Neural progenitor cell (in vitro differentiated cells): ENCODE results near the gene SMAD2. TPM values are rescaled to one million over a fixed set of nuclear protein-coding genes. Genes with fewer than 3 reads are reported as not detected.

Source experiments
- DNase-seq: peaks from one replicate; pipeline ENCODE4 v3.0.0-alpha.2; 2016; ENCODE audit warnings: low spot score
- H2AFZ ChIP-seq: fragments of 200-600 bp; sonication (generic); replicated peaks from 2 replicates; pipeline ENCODE4 v1.6.1; 2016; ENCODE audit warnings: antibody characterized with exemption
- H3F3A ChIP-seq: fragments of 200-600 bp; sonication (generic); 2 replicates; pipeline ENCODE4 v1.6.1; 2016; ENCODE audit warnings: antibody characterized with exemption, low read depth
- H3K27ac ChIP-seq: fragments of 200-600 bp; sonication (generic); 2 replicates; pipeline ENCODE4 v1.5.1; 2016; ENCODE audit warnings: mild to moderate bottlenecking
- H3K27me3 ChIP-seq: fragments of 200-600 bp; sonication (generic); 2 replicates; pipeline ENCODE4 v1.6.1; 2016; ENCODE audit warnings: mild to moderate bottlenecking, moderate library complexity
- H3K36me3 ChIP-seq: fragments of 200-600 bp; sonication (generic); 2 replicates; pipeline ENCODE4 v1.5.1; 2016
- H3K4me1 ChIP-seq: fragments of 200-600 bp; sonication (generic); 2 replicates; pipeline ENCODE4 v1.6.1; 2016; ENCODE audit warnings: mixed run types
- H3K4me2 ChIP-seq: fragments of 200-600 bp; sonication (generic); 2 replicates; pipeline ENCODE4 v1.6.1; 2016
- H3K4me3 ChIP-seq: fragments of 200-600 bp; sonication (generic); 2 replicates; pipeline ENCODE4 v1.5.1; 2016
- H3K79me2 ChIP-seq: fragments of 200-600 bp; sonication (generic); 2 replicates; pipeline ENCODE4 v1.6.1; 2016; ENCODE audit warnings: low read depth
- H3K9ac ChIP-seq: fragments of 200-600 bp; sonication (generic); 2 replicates; pipeline ENCODE4 v1.6.1; 2016
- H3K9me3 ChIP-seq: fragments of 200-600 bp; sonication (generic); 2 replicates; pipeline ENCODE4 v1.5.1; 2016; ENCODE audit warnings: low read depth
- H4K20me1 ChIP-seq: fragments of 200-600 bp; sonication (generic); 2 replicates; pipeline ENCODE4 v1.6.1; 2016; ENCODE audit warnings: low read depth
- H3K27ac Mint-ChIP-seq: 3 replicates; pipeline ENCODE4 v1.8.0; 2021; ENCODE audit warnings: mixed read lengths
- H3K27me3 Mint-ChIP-seq: 2 replicates; pipeline ENCODE4 v1.8.0; 2022; ENCODE audit warnings: low read depth, mild to moderate bottlenecking, inconsistent platforms, moderate library complexity, mixed read lengths; ENCODE audit not compliant: insufficient read depth
- H3K36me3 Mint-ChIP-seq: 3 replicates; pipeline ENCODE4 v1.8.0; 2021; ENCODE audit warnings: mixed read lengths
- H3K4me1 Mint-ChIP-seq: 3 replicates; pipeline ENCODE4 v1.8.0; 2021; ENCODE audit warnings: mixed read lengths
- H3K4me3 Mint-ChIP-seq: 3 replicates; pipeline ENCODE4 v1.8.0; 2021; ENCODE audit warnings: mild to moderate bottlenecking, moderate library complexity, mixed read lengths
- H3K9me3 Mint-ChIP-seq: 3 replicates; pipeline ENCODE4 v1.8.0; 2020; ENCODE audit warnings: mixed read lengths
- CTCF ChIP-seq: fragments of 200-600 bp; sonication (generic); IDR thresholded peaks from 2 replicates; pipeline ENCODE4 v1.5.1; 2017; ENCODE audit warnings: antibody characterized with exemption, mild to moderate bottlenecking
- EZH2 ChIP-seq: fragments of 200-600 bp; sonication (generic); IDR thresholded peaks from 2 replicates; pipeline ENCODE4 v1.6.1; 2017; ENCODE audit warnings: antibody characterized with exemption, mild to moderate bottlenecking, moderate library complexity
- EZH2phosphoT487 ChIP-seq: fragments of 200-600 bp; sonication (generic); IDR thresholded peaks from 2 replicates; pipeline ENCODE4 v1.6.1; 2017; ENCODE audit warnings: antibody characterized with exemption
- total RNA-seq: library from RNA; depleted of rRNA; stranded (reverse); fragments of >200 nt; gene quantifications from 2 replicates; pipeline ENCODE4 v1.2.3, GENCODE V29; 2015; ENCODE audit warnings: low replicate concordance

Gene SMAD2
- total RNA-seq, 1 donor from 2014 or later, result 233 TPM

DNA sequence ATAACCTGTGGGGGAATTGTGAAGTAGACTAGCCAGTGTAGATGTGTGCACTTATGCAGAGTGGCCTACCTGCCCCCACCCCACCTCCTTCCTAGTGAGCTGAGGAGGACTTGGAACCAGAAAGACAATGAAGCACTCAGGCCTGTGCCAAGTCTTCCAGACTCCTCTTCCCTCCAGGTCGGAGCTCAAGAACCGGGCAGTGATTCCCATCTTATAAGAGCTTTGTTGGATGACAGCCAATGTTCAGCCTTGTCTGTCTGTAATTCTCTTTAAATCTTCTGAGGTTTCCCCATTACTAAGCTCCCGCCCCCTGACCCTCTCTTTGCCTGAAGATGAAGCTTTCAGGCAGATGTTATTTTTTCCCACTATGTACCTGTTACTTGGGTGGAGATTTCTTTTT, 121.0 kb downstream of the SMAD2 start:
- no peak for DNase-seq
- Histone ChIP-seq H3F3A (no peaks in the 10 kb centered on the region), H3K27ac (no peak overlapping the region), H3K4me2 (no peak overlapping the region), H3K36me3 (no peaks in the 10 kb centered on the region), H3K9me3 (no peaks in the 10 kb centered on the region), H3K9ac (no peak overlapping the region), H4K20me1 (no peaks in the 10 kb centered on the region), H3K79me2 (no peaks in the 10 kb centered on the region), H3K4me3 (no peak overlapping the region), H2AFZ (no peak overlapping the region), H3K4me1 (no peaks in the 10 kb centered on the region), H3K27me3 (no peaks in the 10 kb centered on the region)
- Mint-ChIP-seq H3K9me3 (peaks cover 2% of the 10 kb centered on the region), H3K4me3 (no peak overlapping the region), H3K4me1 (no peaks in the 10 kb centered on the region), H3K27ac (no peak overlapping the region), H3K36me3 (no peaks in the 10 kb centered on the region), H3K27me3 (peaks cover 2% of the 10 kb centered on the region)
- no peak for TF ChIP-seq EZH2
- TF ChIP-seq EZH2phosphoT487, result no peak
- no peak for TF ChIP-seq CTCF

DNA sequence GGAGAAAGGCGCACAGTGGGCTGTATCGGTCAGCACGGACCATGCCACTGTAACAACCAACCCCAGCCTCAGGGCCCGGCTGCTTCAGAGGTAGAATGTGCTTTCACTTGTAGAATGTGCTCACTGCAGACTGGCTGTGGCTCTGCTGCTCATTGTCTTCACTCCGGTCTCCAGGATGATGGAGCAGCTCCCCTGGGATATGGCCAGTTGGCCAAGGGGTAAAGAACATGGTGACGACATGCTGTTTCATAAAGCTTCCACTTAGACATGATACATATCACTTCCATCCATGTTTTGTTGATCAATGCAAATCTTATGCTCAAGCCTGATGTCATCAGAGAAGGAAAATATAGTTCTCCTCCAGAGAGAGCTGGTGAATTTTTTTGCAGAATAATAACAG, 127.7 kb downstream of the SMAD2 start:
- no peaks in the 10 kb centered on the region for H3K4me1 Mint-ChIP-seq
- no peaks in the 10 kb centered on the region for H3K36me3 ChIP-seq

DNA sequence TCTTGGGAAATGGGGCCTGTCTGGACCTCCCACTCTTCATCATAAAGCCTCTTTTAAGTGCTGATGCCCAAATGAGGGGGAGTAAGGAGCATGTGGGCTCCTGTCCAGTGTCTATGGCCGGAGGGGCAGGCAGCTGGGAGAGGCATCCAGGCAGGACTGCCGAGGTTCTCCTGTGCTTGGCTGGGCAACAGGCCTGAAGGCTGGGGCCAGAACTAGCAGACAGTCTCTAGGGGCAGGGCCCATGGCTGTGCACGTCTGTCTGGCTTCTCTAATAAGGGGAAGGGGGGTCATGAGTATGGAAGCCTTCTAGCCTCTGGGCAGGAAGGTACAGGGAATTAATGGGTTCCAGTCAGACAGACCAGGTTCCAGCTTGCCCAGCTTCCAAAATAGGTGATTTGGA, 128.6 kb downstream of the SMAD2 start:
- no peak overlapping the region for H3K4me3 ChIP-seq
- no peaks in the 10 kb centered on the region for H3K27me3 ChIP-seq
- Mint-ChIP-seq H3K4me3 (no peak overlapping the region), H3K4me1 (no peaks in the 10 kb centered on the region), H3K36me3 (no peaks in the 10 kb centered on the region), H3K27me3 (peaks cover 8% of the 10 kb centered on the region), H3K9me3 (peaks cover 2% of the 10 kb centered on the region), H3K27ac (no peak overlapping the region)
- no peak overlapping the region for H2AFZ ChIP-seq
- H3K9ac ChIP-seq, result no peak overlapping the region
- DNase-seq, result no peak
- H3K36me3 ChIP-seq, result no peaks in the 10 kb centered on the region
- TF ChIP-seq EZH2, result no peak
- no peak for TF ChIP-seq CTCF
- no peak for TF ChIP-seq EZH2phosphoT487
- H3K4me2 ChIP-seq, result no peak overlapping the region
- H3K27ac ChIP-seq, result no peak overlapping the region
- no peaks in the 10 kb centered on the region for H3K4me1 ChIP-seq
- H3F3A ChIP-seq, result no peaks in the 10 kb centered on the region
- no peaks in the 10 kb centered on the region for H3K79me2 ChIP-seq
- H3K9me3 ChIP-seq, result no peaks in the 10 kb centered on the region
- no peaks in the 10 kb centered on the region for H4K20me1 ChIP-seq

More for the DNA sequence above, 127.7 kb downstream of the SMAD2 start:
- no peak overlapping the region for H3K4me3 Mint-ChIP-seq
- H3K27me3 Mint-ChIP-seq, result peaks cover 5% of the 10 kb centered on the region
- Histone ChIP-seq H3K27ac (no peak overlapping the region), H3K4me1 (no peaks in the 10 kb centered on the region), H3K9me3 (no peaks in the 10 kb centered on the region), H3K79me2 (no peaks in the 10 kb centered on the region), H3K27me3 (no peaks in the 10 kb centered on the region), H3K4me2 (no peak overlapping the region), H3F3A (no peaks in the 10 kb centered on the region), H3K9ac (no peak overlapping the region), H4K20me1 (no peaks in the 10 kb centered on the region), H2AFZ (no peak overlapping the region), H3K4me3 (no peak overlapping the region)
- DNase-seq, result no peak
- no peaks in the 10 kb centered on the region for H3K36me3 Mint-ChIP-seq
- H3K9me3 Mint-ChIP-seq, result peaks cover 2% of the 10 kb centered on the region
- no peak overlapping the region for H3K27ac Mint-ChIP-seq
- TF ChIP-seq EZH2phosphoT487 (no peak), CTCF (no peak), EZH2 (no peak)

DNA sequence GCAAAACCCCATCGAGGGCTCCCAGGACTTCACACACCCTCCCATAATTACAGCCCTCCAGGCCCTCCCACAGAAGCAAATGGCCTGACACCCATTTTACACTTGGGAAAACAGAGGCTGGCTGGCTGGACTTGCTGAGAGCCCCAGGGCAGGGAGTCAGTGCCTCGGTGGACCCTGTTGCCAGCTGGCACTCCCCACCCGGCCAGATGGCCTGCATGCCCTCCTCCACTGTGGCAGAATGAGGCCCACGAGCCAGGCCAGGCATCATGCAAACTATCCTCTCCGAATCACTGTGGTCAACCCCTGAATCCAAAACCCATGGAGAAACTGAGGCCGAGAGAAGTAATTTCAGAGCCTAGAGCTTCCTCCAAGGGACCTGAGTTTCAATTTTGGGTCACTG, 129.7 kb downstream of the SMAD2 start:
- Mint-ChIP-seq H3K36me3 (no peaks in the 10 kb centered on the region), H3K4me1 (peaks cover 2% of the 10 kb centered on the region), H3K27me3 (peaks cover 8% of the 10 kb centered on the region), H3K27ac (no peak overlapping the region), H3K4me3 (no peak overlapping the region), H3K9me3 (peaks cover 1% of the 10 kb centered on the region)
- Histone ChIP-seq H3K36me3 (no peaks in the 10 kb centered on the region), H3K79me2 (no peaks in the 10 kb centered on the region), H3K4me2 (no peak overlapping the region), H2AFZ (no peak overlapping the region), H3F3A (no peaks in the 10 kb centered on the region), H3K4me3 (no peak overlapping the region), H3K9me3 (no peaks in the 10 kb centered on the region), H4K20me1 (no peaks in the 10 kb centered on the region), H3K27ac (no peak overlapping the region), H3K27me3 (no peaks in the 10 kb centered on the region), H3K9ac (no peak overlapping the region), H3K4me1 (no peaks in the 10 kb centered on the region)
- DNase-seq, result no peak
- TF ChIP-seq EZH2 (no peak), CTCF (no peak), EZH2phosphoT487 (no peak)
